ENCODE measurements around the gene NAA15. TPM values are rescaled to one million over a fixed set of nuclear protein-coding genes. Genes with fewer than 3 reads are reported as not detected.

NAA15 gene
- total RNA-seq, 1 experiment from 2014 or later = 80.6 TPM

GRCh38 chr4:139333046-139333445 lies 31.7 kb downstream of the NAA15 start:
- DNase-seq (ENCODE audit: unreplicated experiment) = peak; percentile 7
- no TSS peak for BruUV-seq (replicated peaks)
- ChIA-PET POLR2A (interaction anchor here (0.7 to 5.6 kb wide), 3 partner anchors 16 to 32 kb away, joined by 3 to 33 read pairs (median 7); partner anchors contain the start of genes NAA15 and NDUFC1), CTCF (interaction anchor here (0.7 kb wide), 2 partner anchors 14 to 515 kb away, joined by 3 to 4 read pairs; no protein-coding TSS in a partner anchor)
- no peak overlapping the region for H3K27ac Mint-ChIP-seq (ENCODE audit: low read depth, unreplicated experiment)
- TF ChIP-seq CTCF (IDR thresholded peaks at IDR 0.05; ENCODE audit: unreplicated experiment) = no peak
- peaks cover 6% of the 10 kb centered on the region for H3K4me1 Mint-ChIP-seq (ENCODE audit: insufficient read depth, unreplicated experiment)
- H3K36me3 Mint-ChIP-seq (ENCODE audit: insufficient read depth, unreplicated experiment) = peaks cover 36% of the 10 kb centered on the region
- no peaks in the 10 kb centered on the region for H3K27me3 Mint-ChIP-seq (ENCODE audit: insufficient read depth, unreplicated experiment)
- H3K9me3 Mint-ChIP-seq (ENCODE audit: unreplicated experiment) = no peaks in the 10 kb centered on the region
- H3K4me3 Mint-ChIP-seq (ENCODE audit: unreplicated experiment) = no peak overlapping the region
- intact Hi-C loops (cut with micrococcal nuclease) = no loop called here

- DNase-seq (ENCODE audit: unreplicated experiment) = no peak
- intact Hi-C loops (cut with micrococcal nuclease) = no loop called here
- no TSS peak for BruUV-seq (replicated peaks)
- H3K27me3 Mint-ChIP-seq (ENCODE audit: insufficient read depth, unreplicated experiment) = no peaks in the 10 kb centered on the region
- TF ChIP-seq CTCF (IDR thresholded peaks at IDR 0.05; ENCODE audit: unreplicated experiment) = no peak
- CTCF ChIA-PET = no interaction called here
- no peak overlapping the region for H3K4me3 Mint-ChIP-seq (ENCODE audit: unreplicated experiment)
- H3K36me3 Mint-ChIP-seq (ENCODE audit: insufficient read depth, unreplicated experiment) = peaks cover 60% of the 10 kb centered on the region
- peaks cover 6% of the 10 kb centered on the region for H3K4me1 Mint-ChIP-seq (ENCODE audit: insufficient read depth, unreplicated experiment)
- POLR2A ChIA-PET = interaction anchor here (1.3 kb wide), 1 partner anchor 41 kb away, joined by 5 read pairs; no protein-coding TSS in a partner anchor
- H3K9me3 Mint-ChIP-seq (ENCODE audit: unreplicated experiment) = no peaks in the 10 kb centered on the region
- peak overlapping the region; percentile 17 for H3K27ac Mint-ChIP-seq (ENCODE audit: low read depth, unreplicated experiment)
Observed at GRCh38 chr4:139337612-139338011, 36.3 kb downstream of the NAA15 start.

- no peaks in the 10 kb centered on the region for H3K9me3 Mint-ChIP-seq (ENCODE audit: unreplicated experiment)
- CTCF ChIA-PET = no interaction called here
- DNase-seq (ENCODE audit: unreplicated experiment) = no peak
- peaks cover 63% of the 10 kb centered on the region for H3K36me3 Mint-ChIP-seq (ENCODE audit: insufficient read depth, unreplicated experiment)
- no TSS peak for BruUV-seq (replicated peaks)
- POLR2A ChIA-PET = interaction anchor here (0.7 kb wide), 1 partner anchor 183 kb away, joined by 4 read pairs; no protein-coding TSS in a partner anchor
- H3K4me1 Mint-ChIP-seq (ENCODE audit: insufficient read depth, unreplicated experiment) = no peaks in the 10 kb centered on the region
- intact Hi-C loops (cut with micrococcal nuclease) = no loop called here
- H3K4me3 Mint-ChIP-seq (ENCODE audit: unreplicated experiment) = no peak overlapping the region
- H3K27ac Mint-ChIP-seq (ENCODE audit: low read depth, unreplicated experiment) = no peak overlapping the region
- H3K27me3 Mint-ChIP-seq (ENCODE audit: insufficient read depth, unreplicated experiment) = no peaks in the 10 kb centered on the region
- no peak for TF ChIP-seq CTCF (IDR thresholded peaks at IDR 0.05; ENCODE audit: unreplicated experiment)
Observed at GRCh38 chr4:139361301-139361700, 60.0 kb downstream of the NAA15 start.

- CTCF ChIA-PET = interaction anchor here (1.2 kb wide), 1 partner anchor 72 kb away, joined by 4 read pairs; no protein-coding TSS in a partner anchor
- TF ChIP-seq CTCF (IDR thresholded peaks at IDR 0.05; ENCODE audit: unreplicated experiment) = no peak
- DNase-seq (ENCODE audit: unreplicated experiment) = peak; percentile 3
- no TSS peak for BruUV-seq (replicated peaks)
- Mint-ChIP-seq H3K36me3 (ENCODE audit: insufficient read depth, unreplicated experiment) (peaks cover 68% of the 10 kb centered on the region), H3K4me1 (ENCODE audit: insufficient read depth, unreplicated experiment) (peaks cover 10% of the 10 kb centered on the region), H3K27me3 (ENCODE audit: insufficient read depth, unreplicated experiment) (no peaks in the 10 kb centered on the region), H3K9me3 (ENCODE audit: unreplicated experiment) (no peaks in the 10 kb centered on the region), H3K4me3 (ENCODE audit: unreplicated experiment) (no peak overlapping the region), H3K27ac (ENCODE audit: low read depth, unreplicated experiment) (peak overlapping the region; percentile 69)
- intact Hi-C loops (cut with micrococcal nuclease) = no loop called here
- POLR2A ChIA-PET = interaction anchor here (1.8 to 2.1 kb wide), 2 partner anchors 10 to 67 kb away, joined by 6 to 11 read pairs; partner anchors contain the start of genes NAA15 and NDUFC1
Observed at GRCh38 chr4:139367421-139368090, 66.3 kb downstream of the NAA15 start.
